C4-2B (cell line): ENCODE data around the gene PLSCR2.

Experiments used
- H3K27ac ChIP-seq: fragments of 450-650 bp; 2 replicates; pipeline ENCODE4 v1.5.1; 2017
- CTCF ChIP-seq: fragments of 450-650 bp; conservative IDR thresholded peaks from 2 replicates; pipeline ENCODE4 v1.5.1; 2017; ENCODE audit warnings: mild to moderate bottlenecking
- ZFX ChIP-seq: fragments of 450-650 bp; IDR thresholded peaks from 2 replicates; pipeline ENCODE4 v1.6.1; 2017

PLSCR2 gene

GRCh38 chr3:146386936-146387335, 82.4 kb downstream of the PLSCR2 start:
- TF ChIP-seq CTCF (no peak), ZFX (no peak)
- no peak overlapping the region for H3K27ac ChIP-seq

DNA sequence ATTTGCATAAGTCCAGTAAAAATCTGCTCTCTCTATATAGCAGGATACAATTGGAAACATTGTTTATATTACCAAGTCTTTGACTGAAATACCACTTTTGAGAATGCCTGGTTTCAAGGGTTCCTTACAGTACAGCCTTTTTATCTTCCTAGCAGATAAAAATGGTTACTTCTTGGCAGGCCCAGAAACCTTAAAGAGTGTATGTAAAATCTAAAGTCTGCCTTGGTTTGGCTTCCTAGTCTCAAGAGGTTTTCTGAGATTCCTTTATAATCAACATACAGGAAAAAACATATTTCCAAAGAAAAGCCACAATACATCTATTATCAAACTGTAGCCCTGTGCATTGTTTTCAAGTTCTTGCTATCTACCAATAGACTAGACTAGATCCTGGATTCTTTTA, 84.6 kb downstream of the PLSCR2 start:
- TF ChIP-seq ZFX (no peak), CTCF (no peak)
- H3K27ac ChIP-seq, result no peak overlapping the region
